ENCODE results near the gene DNAH17.

The DNAH17 gene

GRCh38 chr17:78580277-78580804 lies 3.1 kb upstream of the DNAH17 start:
- intact Hi-C loops (cut with DNase I): no loop called here
- DNase-seq: no peak

- intact Hi-C loops (cut with DNase I): no loop called here
- no peak for DNase-seq
These were observed 645 bp downstream of the DNAH17 start for GRCh38 chr17:78576389-78577112.

- intact Hi-C loops (cut with DNase I): no loop called here
- DNase-seq: no peak
These were observed 1.3 kb downstream of the DNAH17 start for GRCh38 chr17:78575899-78576298.

- DNase-seq: no peak
- intact Hi-C loops (cut with DNase I): no loop called here
These were observed 1.9 kb downstream of the DNAH17 start for GRCh38 chr17:78575340-78575739.

GRCh38 chr17:78573955-78574354 lies 3.2 kb downstream of the DNAH17 start:
- intact Hi-C loops (cut with DNase I): no loop called here
- DNase-seq: no peak

- DNase-seq: no peak
- intact Hi-C loops (cut with DNase I): no loop called here
These were observed 4.7 kb downstream of the DNAH17 start for GRCh38 chr17:78572239-78573205.

GRCh38 chr17:78571329-78571728 lies 5.9 kb downstream of the DNAH17 start:
- intact Hi-C loops (cut with DNase I): no loop called here
- DNase-seq: no peak

- no peak for DNase-seq
- intact Hi-C loops (cut with DNase I): no loop called here
These were observed 8.6 kb downstream of the DNAH17 start for GRCh38 chr17:78568494-78569115.

GRCh38 chr17:78567991-78568390 lies 9.2 kb downstream of the DNAH17 start:
- DNase-seq: no peak
- intact Hi-C loops (cut with DNase I): no loop called here

- intact Hi-C loops (cut with DNase I): no loop called here
These were observed 10.2 kb downstream of the DNAH17 start for GRCh38 chr17:78566947-78567346.

GRCh38 chr17:78563189-78564145 lies 13.7 kb downstream of the DNAH17 start:
- intact Hi-C loops (cut with DNase I): no loop called here
- DNase-seq: no peak

More at GRCh38 chr17:78566947-78567346, 10.2 kb downstream of the DNAH17 start:
- no peak for DNase-seq

GRCh38 chr17:78562734-78563133 lies 14.5 kb downstream of the DNAH17 start:
- no peak for DNase-seq
- intact Hi-C loops (cut with DNase I): no loop called here

GRCh38 chr17:78561166-78561565 lies 16.0 kb downstream of the DNAH17 start:
- no peak for DNase-seq
- intact Hi-C loops (cut with DNase I): no loop called here

GRCh38 chr17:78560731-78561130 lies 16.5 kb downstream of the DNAH17 start:
- intact Hi-C loops (cut with DNase I): no loop called here
- no peak for DNase-seq

GRCh38 chr17:78559749-78560368 lies 17.3 kb downstream of the DNAH17 start:
- intact Hi-C loops (cut with DNase I): no loop called here
- no peak for DNase-seq

GRCh38 chr17:78558989-78559388 lies 18.2 kb downstream of the DNAH17 start:
- DNase-seq: no peak
- intact Hi-C loops (cut with DNase I): no loop called here

GRCh38 chr17:78558181-78558850 lies 18.9 kb downstream of the DNAH17 start:
- intact Hi-C loops (cut with DNase I): no loop called here

More at GRCh38 chr17:78558181-78558850, 18.9 kb downstream of the DNAH17 start:
- no peak for DNase-seq
